Stimulated activated CD4-positive, alpha-beta T cell treated with anti-CD3 and anti-CD28 coated beads, TNF-alpha, amount 100 ng/mL, for 48 hours (primary cell): ENCODE measurements around the gene CCDC117.
A peak's percentile ranks its signal among the peaks of the same experiment; 100 is the strongest.
"Not testable (repeated sequence)": the region's sequence is repeated elsewhere in the genome, so short reads cannot be mapped to it uniquely, and the experiment has no call there.

Experiments
- DNase-seq, 3 donors: peaks; one replicate each; pipeline ENCODE4 v3.0.0-alpha.2; 2020; ENCODE audit warnings: low read depth in 3 of 3

The CCDC117 gene, protein sequence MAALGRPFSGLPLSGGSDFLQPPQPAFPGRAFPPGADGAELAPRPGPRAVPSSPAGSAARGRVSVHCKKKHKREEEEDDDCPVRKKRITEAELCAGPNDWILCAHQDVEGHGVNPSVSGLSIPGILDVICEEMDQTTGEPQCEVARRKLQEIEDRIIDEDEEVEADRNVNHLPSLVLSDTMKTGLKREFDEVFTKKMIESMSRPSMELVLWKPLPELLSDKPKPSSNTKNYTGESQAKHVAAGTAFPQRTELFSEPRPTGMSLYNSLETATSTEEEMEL

GRCh38 chr22:28772633-28773460 lies at the start of gene CCDC117:
TSS of gene CCDC117 (plus strand) at chr22:28772695. CDS start at chr22:28772850, 155 bp downstream.
- peak; percentile 87 to 89 (median 88) for DNase-seq

DNA sequence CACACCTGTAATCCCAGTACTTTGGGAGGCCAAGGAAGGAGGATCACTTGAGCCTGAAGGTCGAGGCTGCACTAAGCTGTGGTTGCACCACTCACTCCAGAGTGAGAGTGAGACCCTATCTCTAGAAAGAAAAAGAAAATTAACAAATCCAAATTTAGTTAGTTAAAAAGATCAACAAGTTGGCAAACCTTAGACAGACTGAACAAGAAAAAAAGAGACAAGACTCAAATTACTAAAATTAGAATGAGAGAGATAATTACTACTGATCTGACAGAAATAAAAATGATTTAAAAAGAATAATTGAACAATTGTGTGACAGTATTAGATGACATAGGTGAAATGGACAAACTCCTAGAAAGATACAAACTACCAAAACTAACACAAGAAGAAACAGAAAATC lies 44.5 kb upstream of the CCDC117 start:
- DNase-seq, result no peak

DNA sequence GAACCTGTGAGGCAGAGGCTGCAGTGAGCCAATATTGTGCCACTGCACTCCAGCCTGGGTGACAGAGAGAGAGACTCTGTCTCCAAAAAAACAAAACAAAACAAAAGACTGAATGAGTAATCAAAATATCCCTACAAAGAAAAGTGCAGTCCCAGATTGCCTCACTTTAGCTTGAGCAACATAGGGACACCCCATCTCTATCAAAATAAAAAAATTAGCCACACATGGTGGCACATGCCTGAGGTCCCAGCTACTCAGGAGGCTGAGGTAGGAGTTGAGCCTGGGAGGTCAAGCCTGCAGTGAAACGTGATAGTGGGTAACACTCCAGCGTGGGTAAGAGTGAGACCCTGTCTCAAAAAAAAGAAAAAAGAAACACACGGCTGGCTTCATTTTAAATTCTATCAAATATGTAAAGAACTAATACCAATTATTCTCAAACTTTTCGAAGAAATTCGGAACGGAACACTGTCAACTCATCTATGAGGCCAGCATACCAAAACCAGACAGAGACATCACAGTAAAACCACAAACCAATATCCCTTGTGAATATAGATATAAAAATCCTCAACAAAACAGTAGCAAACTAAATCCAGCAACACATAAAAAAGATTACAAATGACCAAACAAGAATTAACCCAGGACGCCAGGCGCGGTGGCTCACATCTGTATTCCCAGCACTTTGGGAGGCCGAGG lies 43.7 kb upstream of the CCDC117 start:
- DNase-seq, result no peak

DNA sequence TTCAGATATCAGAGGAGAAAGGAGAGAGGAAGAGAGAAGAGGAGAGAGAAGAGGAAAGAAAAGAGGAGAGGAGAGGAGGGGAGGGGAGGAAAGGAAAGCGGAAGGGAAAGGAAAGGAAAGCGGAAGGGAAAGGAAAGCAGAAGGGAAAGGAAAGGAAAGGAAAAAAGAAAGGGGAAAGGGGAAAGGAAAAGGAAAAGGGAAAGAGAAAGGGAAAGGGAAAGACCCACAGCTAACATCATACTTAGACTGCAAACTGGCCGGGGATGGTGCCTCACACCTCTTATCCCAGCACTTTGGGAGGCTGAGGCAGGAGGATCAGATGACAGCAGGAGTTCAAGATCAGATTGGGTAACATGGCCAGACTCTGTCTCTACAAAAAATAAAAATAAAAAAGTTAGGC lies 42.3 kb upstream of the CCDC117 start:
- no peak for DNase-seq

- DNase-seq, result no peak
These were observed 38.1 kb upstream of the CCDC117 start for GRCh38 chr22:28734393-28734792.

GRCh38 chr22:28736301-28737155 lies 36.0 kb upstream of the CCDC117 start:
- no peak for DNase-seq

DNA sequence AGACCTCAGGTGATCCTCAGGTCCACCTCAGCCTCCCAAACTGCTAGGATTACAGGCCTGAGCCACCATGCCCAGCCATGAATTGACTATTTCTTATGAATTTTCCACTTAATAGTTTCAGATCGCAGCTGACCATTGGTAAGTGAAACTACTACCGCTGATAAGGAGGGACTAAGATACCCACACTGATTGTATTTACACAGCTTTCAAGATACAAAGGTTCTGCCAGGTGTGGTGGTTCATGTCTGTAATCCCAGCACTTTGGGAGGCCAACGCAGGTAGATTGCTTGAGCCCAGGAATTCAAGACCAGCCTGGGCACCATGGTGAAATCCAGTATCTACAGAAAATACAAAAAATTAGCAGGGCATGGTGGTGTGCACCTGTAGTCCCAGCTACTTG lies 34.8 kb upstream of the CCDC117 start:
- no peak for DNase-seq

DNA sequence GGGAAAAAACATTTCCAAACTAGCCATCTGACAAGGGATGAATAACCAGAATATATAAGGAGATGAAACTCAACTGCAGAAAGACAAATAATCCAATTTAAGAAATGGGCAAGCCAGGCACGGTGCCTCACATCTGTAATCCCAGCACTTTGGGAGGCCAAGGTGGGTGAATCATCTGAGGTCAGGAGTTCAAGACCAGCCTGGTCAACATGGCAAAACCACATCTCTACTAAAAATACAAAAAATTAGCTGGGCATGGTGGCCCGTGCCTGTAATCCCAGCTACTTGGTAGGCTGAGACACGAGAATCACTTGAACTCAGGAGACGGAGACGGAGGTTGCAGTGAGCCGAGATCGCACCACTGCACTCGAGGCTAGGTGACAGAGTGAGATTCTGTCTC lies 33.6 kb upstream of the CCDC117 start:
- not testable (repeated sequence) for DNase-seq

GRCh38 chr22:28741200-28741784 lies 31.2 kb upstream of the CCDC117 start:
- peak in 1 of 3 donors; percentile 2 for DNase-seq

DNA sequence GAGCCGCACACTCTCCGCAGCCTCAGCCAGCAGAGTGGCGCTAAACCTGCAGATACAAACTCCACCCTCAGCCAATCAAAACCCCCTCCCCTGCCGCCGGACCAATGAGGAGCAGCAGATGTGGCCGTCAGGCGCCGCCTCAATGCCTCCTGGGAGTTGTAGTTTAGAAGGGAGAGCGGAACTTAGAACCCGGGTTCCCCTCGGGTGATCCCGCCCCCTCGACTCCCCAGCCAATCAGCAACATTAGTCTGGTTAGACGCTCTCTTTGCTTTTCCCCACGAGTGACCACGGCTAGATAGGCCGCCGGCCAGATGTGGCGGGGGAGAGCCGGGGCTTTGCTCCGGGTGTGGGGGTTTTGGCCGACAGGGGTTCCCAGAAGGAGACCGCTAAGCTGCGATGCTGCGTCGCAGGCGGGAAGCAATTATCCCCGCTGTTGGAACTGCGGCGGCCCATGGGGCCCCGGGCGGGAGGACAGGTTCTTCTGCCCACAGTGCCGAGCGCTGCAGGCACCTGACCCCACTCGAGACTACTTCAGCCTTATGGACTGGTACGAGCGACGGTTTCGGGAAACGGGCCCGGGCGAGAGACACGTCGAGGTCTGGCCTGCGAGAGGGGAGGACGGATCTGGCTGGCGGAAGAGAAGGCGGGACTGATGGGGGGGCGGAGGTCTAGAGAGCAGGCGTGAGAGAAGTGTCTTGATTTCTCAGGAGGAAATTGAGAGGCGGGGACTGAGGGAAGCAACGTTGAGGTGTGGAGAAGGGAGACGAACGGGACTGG lies 30.5 kb upstream of the CCDC117 start, which contains the start of the genes CHEK2 and HSCB:
Gene CHEK2, minus strand, starts transcription at position 36 of the 777 bp plus-strand sequence. CDS start 7,099 bp downstream, outside the sequence.
Gene HSCB, plus strand, starts transcription at position 255 of the 777 bp plus-strand sequence. Its CDS starts 57 bp downstream, at position 312.
- peak; percentile 95 to 98 (median 97) for DNase-seq

DNA sequence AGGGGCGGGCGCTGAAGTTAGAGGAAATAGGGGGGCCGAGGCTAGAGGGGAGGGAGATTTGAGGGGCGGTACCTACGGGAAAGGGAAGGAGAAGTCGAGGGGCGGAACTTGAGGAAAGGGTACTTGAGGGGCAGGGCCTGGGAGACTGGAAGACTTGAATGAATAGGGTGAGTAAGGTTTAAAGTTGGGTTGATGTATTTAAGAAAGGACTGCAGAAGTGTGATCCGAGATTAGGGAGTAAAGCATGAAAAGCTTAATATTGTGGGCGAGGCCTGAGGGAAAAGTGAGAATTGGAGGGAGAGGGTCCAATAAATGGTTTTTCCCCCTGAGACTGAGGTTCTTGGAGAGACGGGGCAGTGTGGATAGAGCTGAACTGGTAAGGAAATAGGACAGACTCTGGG lies 29.9 kb upstream of the CCDC117 start:
- DNase-seq, result no peak

- DNase-seq, result no peak
These were observed 28.6 kb upstream of the CCDC117 start for GRCh38 chr22:28743852-28744251.

DNA sequence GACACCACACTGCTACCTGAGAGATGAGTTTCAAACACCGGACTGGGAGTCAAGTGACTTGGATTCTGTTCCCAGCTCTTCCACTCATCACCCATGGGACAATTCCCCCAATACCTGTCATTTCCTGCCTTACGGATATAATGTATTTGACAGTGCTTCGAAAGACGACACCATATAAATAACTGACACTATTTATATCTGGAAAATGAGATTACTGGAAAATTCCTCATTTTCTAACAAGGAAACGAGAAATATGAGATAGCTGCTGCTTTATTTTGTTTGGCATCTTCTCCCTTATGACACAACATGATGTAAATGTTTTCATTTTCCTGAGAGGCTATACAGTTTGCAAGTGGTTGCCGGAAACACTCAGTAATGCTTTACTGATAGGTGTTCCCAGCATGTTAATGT lies 22.0 kb upstream of the CCDC117 start:
- no peak for DNase-seq

GRCh38 chr22:28754512-28754911 lies 18.0 kb upstream of the CCDC117 start:
- not testable (repeated sequence) for DNase-seq

DNA sequence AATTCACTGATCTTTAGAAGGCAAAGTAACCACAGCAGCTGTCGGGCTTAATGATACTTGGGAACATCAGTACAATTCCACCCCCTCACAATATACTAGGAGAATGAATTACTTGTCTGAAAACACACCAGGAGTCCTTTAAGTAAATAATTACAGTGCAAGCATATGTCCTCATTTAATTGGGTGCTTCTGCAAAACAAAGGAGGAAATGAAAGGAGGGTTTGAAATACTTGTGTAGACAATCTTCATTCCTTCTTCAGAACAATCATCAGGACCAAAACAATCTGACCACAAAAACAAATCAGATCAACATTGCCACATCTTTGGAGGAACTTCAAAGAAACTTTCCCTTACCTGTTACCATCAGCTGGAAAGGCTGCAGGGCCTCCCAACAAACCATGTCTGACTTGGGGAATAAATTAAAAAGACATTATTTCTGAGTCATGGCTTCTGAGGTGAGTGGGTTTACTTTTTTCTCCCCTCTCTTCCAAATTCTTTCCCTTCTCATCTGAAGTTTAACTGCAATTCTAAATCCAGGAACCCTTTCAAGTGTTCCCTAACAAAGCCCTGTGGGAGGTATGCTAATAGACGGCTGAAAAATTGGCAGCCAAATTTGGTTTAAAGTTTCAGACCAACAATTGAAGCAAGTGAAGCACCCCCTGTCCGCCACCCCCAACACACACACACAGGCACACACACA lies 12.5 kb upstream of the CCDC117 start:
- DNase-seq, result no peak

DNA sequence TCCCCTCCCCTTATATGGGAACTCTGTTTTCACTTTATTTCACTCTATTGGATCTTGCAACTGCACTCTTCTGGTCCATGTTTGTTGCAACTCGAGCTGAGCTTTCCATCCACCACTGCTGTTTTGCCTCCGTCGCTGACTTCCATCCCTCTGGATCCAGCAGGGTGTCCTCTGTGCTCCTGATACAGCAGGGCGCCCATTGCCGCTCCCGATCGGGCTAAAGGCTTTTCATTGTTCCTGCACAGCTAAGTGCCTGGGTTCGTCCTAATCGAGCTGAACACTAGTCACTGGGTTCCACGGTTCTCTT lies 11.1 kb upstream of the CCDC117 start:
- no peak for DNase-seq

DNA sequence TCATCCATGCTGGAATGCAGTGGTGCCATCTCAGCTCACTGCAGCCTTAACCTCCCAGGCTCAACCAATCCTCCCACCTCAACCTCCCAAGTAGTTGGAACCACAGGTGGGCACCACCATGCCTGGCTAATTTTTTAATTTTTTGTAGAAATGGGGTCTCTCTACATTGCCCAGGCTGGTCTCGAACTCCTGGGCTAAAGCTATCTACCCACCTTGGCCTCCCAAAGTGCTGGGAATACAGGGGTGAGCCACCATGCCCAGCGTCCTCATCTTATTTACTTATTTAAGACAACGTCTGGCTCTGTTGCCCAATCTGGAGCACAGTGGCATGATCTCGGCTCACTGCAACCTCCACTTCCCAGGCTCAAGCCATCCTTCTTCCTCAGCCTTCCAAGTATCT lies 10.5 kb upstream of the CCDC117 start:
- DNase-seq, result not testable (repeated sequence)

DNA sequence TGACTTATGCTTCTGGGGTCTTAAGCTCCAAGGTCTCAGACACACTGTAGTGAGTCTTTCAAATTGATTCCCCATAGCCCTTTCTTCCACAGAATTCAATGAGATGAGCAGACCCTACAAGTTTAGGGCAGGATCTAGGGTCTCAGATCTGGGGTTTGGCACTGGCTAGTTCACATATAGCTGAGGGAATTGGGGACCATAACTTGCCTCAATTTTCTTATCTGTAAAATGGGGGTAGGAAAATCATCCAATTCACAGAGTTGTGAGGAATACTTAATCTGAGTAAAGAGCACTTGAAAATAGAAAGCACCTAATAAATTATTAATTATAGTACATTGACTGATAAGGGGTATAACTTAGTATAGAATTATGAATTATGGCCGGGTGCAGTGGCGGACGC lies 5.9 kb upstream of the CCDC117 start:
- DNase-seq, result no peak

- DNase-seq, result no peak
These were observed 3.6 kb upstream of the CCDC117 start for GRCh38 chr22:28768701-28769393.
